HFFc6 (cell line): ENCODE data around the gene TMEM50A. TPM values are rescaled to one million over a fixed set of nuclear protein-coding genes. Genes with fewer than 3 reads are reported as not detected.
A peak's percentile ranks its signal among the peaks of the same experiment; 100 is the strongest.
"Not testable (repeated sequence)": the region's sequence is repeated elsewhere in the genome, so short reads cannot be mapped to it uniquely, and the experiment has no call there.

Experiments
- DNase-seq: peaks from one replicate; pipeline ENCODE4 v3.0.0-alpha.2; 2018
- H3K27ac Mint-ChIP-seq: 2 replicates; pipeline ENCODE4 v1.8.0; 2020; ENCODE audit warnings: mild to moderate bottlenecking, mixed read lengths
- H3K27me3 Mint-ChIP-seq: 2 replicates; pipeline ENCODE4 v1.8.0; 2021; ENCODE audit warnings: mild to moderate bottlenecking, moderate library complexity, mixed read lengths; ENCODE audit not compliant: insufficient read depth
- H3K36me3 Mint-ChIP-seq: 2 replicates; pipeline ENCODE4 v1.8.0; 2021; ENCODE audit warnings: low read depth, mixed read lengths
- H3K4me1 Mint-ChIP-seq: 2 replicates; pipeline ENCODE4 v1.8.0; 2020; ENCODE audit warnings: low read depth, mixed read lengths
- H3K4me3 Mint-ChIP-seq: 2 replicates; pipeline ENCODE4 v1.8.0; 2020; ENCODE audit warnings: mild to moderate bottlenecking, moderate library complexity, mixed read lengths
- H3K9me3 Mint-ChIP-seq: 2 replicates; pipeline ENCODE4 v1.8.0; 2020; ENCODE audit warnings: mild to moderate bottlenecking, mixed read lengths
- CTCF ChIP-seq: fragments of 200-600 bp; sonication (generic); IDR thresholded peaks from 2 replicates; pipeline ENCODE4 v1.5.0; 2021; ENCODE audit warnings: antibody characterized with exemption, mild to moderate bottlenecking
- total RNA-seq, 6 experiments: library from RNA; stranded (reverse); fragmentation: NEBNext Ultra II Directional; extraction: Animal tissue kit (Norgen Biotek cat#: 25700); gene quantifications; 2 replicates in 1 of 6; 3 replicates in 5 of 6; pipeline ENCODE4 v1.2.3, GENCODE V29; 2021

Gene TMEM50A
- total RNA-seq, 6 experiments from 2014 or later = 166 to 270 (median 254) TPM

GRCh38 chr1:25309486-25309885 is 28.6 kb upstream of the TMEM50A start:
- Mint-ChIP-seq H3K4me1 (peaks cover 17% of the 10 kb centered on the region), H3K27ac (peak overlapping the region; percentile 64), H3K36me3 (peaks cover 51% of the 10 kb centered on the region; the same call in 1 of the 2 replicates)
- H3K9me3 Mint-ChIP-seq, H3K27me3 Mint-ChIP-seq, H3K4me3 Mint-ChIP-seq, DNase-seq: not testable (repeated sequence)

- not testable (repeated sequence) for DNase-seq, H3K27ac Mint-ChIP-seq, H3K4me3 Mint-ChIP-seq, H3K9me3 Mint-ChIP-seq, H3K27me3 Mint-ChIP-seq
- peaks cover 46% of the 10 kb centered on the region; the same call in 1 of the 2 replicates for H3K36me3 Mint-ChIP-seq
- peaks cover 17% of the 10 kb centered on the region for H3K4me1 Mint-ChIP-seq
These were observed 25.2 kb upstream of the TMEM50A start for GRCh38 chr1:25312806-25313470.

- Mint-ChIP-seq H3K36me3 (peaks cover 28% of the 10 kb centered on the region; the same call in 1 of the 2 replicates), H3K27ac (peak overlapping the region; percentile 94), H3K4me1 (peaks cover 36% of the 10 kb centered on the region), H3K4me3 (peak overlapping the region; percentile 68)
- not testable (repeated sequence) for H3K27me3 Mint-ChIP-seq, H3K9me3 Mint-ChIP-seq
- DNase-seq = peak; percentile 89
These were observed 17.7 kb upstream of the TMEM50A start for GRCh38 chr1:25320314-25320938.

DNA sequence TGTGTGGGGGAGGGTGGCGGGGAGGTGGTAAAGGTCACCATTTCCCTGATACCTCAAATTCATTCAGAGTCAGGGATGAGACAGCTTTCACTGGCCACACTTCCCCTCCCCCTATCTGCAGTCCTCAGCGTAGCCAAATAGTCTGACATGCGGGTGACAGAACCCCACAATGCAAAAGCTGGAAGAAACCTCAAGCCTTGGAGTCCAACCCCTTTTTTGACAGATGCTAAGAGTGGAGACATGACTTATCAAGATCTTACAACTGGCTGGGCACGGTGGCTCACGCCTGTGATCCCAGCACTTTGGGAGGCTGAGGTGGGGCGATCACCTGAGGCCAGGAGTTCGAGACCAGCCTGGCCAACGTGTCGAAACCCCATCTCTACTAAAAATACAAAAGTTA is 16.0 kb upstream of the TMEM50A start:
- H3K4me1 Mint-ChIP-seq = peaks cover 36% of the 10 kb centered on the region
- H3K4me3 Mint-ChIP-seq, H3K27me3 Mint-ChIP-seq, H3K9me3 Mint-ChIP-seq, DNase-seq: not testable (repeated sequence)
- H3K27ac Mint-ChIP-seq = peak overlapping the region; percentile 54; the same call in 1 of the 2 replicates
- peaks cover 23% of the 10 kb centered on the region; the same call in 1 of the 2 replicates for H3K36me3 Mint-ChIP-seq

- not testable (repeated sequence) for H3K9me3 Mint-ChIP-seq, H3K4me3 Mint-ChIP-seq, H3K27me3 Mint-ChIP-seq, H3K27ac Mint-ChIP-seq
- DNase-seq = peak; percentile 12
- Mint-ChIP-seq H3K4me1 (peaks cover 25% of the 10 kb centered on the region), H3K36me3 (peaks cover 11% of the 10 kb centered on the region; the same call in 1 of the 2 replicates)
These were observed 13.7 kb upstream of the TMEM50A start for GRCh38 chr1:25324407-25324806.

DNA sequence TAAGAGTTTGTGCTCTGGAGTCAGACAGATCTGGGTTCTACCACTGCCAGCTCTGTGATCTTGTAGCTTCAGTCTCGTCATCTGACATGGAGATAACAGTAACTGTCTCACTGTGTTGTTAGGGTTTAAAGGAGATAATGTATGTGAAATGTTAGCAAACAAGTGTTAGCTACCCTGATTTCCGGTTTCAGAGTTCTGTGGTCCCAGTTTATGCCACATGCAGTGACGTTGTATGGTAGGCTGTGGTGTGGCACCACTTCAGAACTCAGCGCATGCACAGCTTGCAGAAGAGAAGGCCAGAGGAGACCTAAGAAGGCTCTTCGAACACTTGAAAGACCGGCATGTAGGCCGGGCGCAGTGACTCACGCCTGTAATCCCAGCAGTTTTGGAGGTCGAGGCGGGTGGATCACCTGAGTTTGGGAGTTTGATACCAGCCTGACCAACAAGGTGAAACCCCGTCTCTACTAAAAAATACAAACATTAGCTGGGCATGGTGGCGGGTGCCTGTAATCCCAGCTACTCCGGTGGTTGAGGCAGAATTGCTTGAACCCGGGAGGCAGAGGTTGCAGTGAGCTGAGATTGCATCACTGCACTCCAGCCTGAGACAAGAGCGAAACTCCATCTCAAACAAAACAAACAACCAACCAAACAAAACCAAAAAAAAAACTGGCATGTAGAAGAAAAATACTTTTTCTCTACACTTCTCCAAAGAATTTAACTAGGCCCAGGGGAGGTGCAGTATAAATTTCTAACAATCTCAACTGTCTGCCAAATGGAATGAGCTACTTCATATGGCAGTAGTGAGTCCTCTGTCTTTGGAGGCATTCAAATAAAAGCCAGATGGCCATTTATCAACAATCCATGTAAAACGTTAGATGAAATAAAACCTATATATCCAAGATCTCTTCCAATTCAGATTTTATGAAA is 10.0 kb upstream of the TMEM50A start:
- H3K9me3 Mint-ChIP-seq, H3K27ac Mint-ChIP-seq, H3K27me3 Mint-ChIP-seq, DNase-seq, H3K4me3 Mint-ChIP-seq: not testable (repeated sequence)
- Mint-ChIP-seq H3K4me1 (peaks cover 13% of the 10 kb centered on the region), H3K36me3 (peaks cover 10% of the 10 kb centered on the region)

GRCh38 chr1:25328791-25329185 is 9.3 kb upstream of the TMEM50A start:
- not testable (repeated sequence) for H3K27me3 Mint-ChIP-seq

DNA sequence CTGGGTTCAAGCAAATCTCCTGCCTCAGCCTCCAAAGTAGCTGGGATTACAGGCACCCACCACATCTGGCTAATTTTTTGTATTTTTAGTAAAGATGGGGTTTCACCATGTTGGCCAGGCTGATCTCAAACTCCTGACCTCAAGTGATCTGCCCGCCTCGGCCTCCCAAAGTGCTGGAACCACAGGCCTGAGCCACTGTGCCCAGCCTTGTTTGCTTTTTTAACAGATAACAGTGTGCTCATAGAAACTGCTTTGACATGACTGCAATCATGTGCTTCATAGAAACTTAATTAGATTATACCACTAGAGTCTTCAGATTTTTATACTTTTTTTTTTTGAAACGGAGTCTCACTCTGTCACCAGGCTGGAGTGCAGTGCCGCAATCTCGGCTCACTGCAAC is 8.8 kb upstream of the TMEM50A start:
- peak overlapping the region; percentile 80 for H3K27ac Mint-ChIP-seq
- peaks cover 22% of the 10 kb centered on the region for H3K36me3 Mint-ChIP-seq
- not testable (repeated sequence) for H3K27me3 Mint-ChIP-seq, H3K9me3 Mint-ChIP-seq, DNase-seq
- H3K4me1 Mint-ChIP-seq = peaks cover 18% of the 10 kb centered on the region
- H3K4me3 Mint-ChIP-seq = peak overlapping the region; percentile 10; the same call in 1 of the 2 replicates

More at GRCh38 chr1:25328791-25329185, 9.3 kb upstream of the TMEM50A start:
- not testable (repeated sequence) for H3K9me3 Mint-ChIP-seq, DNase-seq, H3K27ac Mint-ChIP-seq, H3K4me3 Mint-ChIP-seq
- H3K36me3 Mint-ChIP-seq = peaks cover 17% of the 10 kb centered on the region
- H3K4me1 Mint-ChIP-seq = peaks cover 18% of the 10 kb centered on the region

GRCh38 chr1:25329950-25330349 is 8.2 kb upstream of the TMEM50A start:
- Mint-ChIP-seq H3K27ac (peak overlapping the region; percentile 80), H3K4me1 (peaks cover 18% of the 10 kb centered on the region), H3K36me3 (peaks cover 26% of the 10 kb centered on the region), H3K4me3 (peak overlapping the region; percentile 10)
- DNase-seq = peak; percentile 89
- H3K9me3 Mint-ChIP-seq, H3K27me3 Mint-ChIP-seq: not testable (repeated sequence)
- TF ChIP-seq CTCF = peak; percentile 26; the same call in 1 of the 2 replicates
